NK-92 (cell line): ENCODE data around the gene NKG7.
"Not testable (repeated sequence)": the region's sequence is repeated elsewhere in the genome, so short reads cannot be mapped to it uniquely, and the experiment has no call there.

ENCODE experiments used
- DNase-seq: peaks from one replicate; lab custom pipeline; 2025; ENCODE audit not compliant: unreplicated experiment; lab: John Stamatoyannopoulos, UW

Gene NKG7

DNA sequence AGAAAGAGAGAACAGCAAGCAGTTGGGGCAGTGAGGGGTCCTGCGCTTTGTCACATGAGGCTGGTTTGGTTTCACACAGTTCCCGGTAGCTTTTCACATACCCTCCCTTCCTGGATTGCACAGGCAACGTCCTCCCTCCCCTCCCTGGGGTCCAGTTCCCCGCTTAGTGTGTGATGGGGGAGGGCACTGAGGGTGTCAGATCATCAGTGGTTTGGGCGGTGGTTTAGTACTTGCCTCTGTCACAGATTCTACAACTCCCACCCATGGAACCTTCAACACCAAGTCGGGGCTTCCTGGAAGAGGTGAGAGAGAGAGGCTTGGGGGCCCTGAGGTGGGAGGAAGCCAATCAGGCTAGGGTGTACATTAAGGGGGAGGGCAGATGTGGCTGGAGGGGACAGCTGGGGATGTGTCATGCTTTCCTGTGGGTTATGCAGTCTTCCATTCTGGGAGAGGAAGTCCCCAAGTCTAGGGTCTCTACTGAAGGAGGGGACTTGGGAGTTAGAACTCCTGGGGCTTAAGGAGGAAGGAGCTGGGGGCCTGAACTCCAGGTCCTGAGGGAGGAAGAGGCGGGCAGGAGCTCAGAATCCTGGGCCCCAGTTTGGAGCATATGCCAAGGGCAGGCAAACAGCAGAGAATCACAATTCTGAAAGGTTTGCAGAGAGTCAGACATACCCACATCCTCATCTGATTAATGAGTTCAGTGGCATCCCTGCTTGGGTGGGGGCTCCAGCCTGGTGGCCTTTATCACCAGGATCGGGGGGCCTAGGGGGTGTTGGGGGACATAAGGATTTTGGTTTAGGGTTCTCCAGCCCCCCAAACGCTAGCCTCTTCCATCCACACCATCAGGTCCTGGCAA, at the start of gene NKG7:
Gene NKG7, minus strand, starts transcription at position 6 of the 856 bp plus-strand sequence. CDS start 119 bp downstream, outside the sequence.
- no peak for DNase-seq

- DNase-seq: no peak
Observed at GRCh38 chr19:51422053-51422448, 49.6 kb upstream of the NKG7 start.

- DNase-seq: no peak
Observed at GRCh38 chr19:51421229-51422052, 49.0 kb upstream of the NKG7 start.

DNA sequence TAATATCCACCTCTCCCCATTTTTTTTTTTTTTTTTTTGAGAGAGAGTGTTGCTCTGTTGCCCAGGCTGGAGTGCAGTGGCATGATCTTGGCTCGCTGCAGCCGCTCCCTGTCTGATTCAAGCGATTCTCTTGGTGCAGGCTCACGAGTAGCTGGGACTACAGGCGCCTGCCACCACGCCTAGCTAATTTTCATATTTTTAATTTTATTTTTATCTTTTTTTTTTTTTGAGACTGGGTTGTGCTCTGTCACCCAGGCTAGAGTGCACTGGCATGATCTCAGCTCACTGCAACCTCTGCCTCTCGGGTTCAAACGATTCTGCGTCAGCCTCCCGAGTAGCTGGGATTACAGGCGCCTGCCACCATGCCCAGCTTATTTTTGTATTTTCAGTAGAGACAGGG, 48.1 kb upstream of the NKG7 start:
- not testable (repeated sequence) for DNase-seq

GRCh38 chr19:51418707-51419106, 46.3 kb upstream of the NKG7 start:
- no peak for DNase-seq

- no peak for DNase-seq
Observed at GRCh38 chr19:51417810-51418157, 45.3 kb upstream of the NKG7 start.

GRCh38 chr19:51417107-51417809, 44.8 kb upstream of the NKG7 start, which contains the start of gene SIGLEC10:
SIGLEC10 (minus strand) TSS chr19:51417642; CDS start chr19:51417581, 61 bp downstream.
- no peak for DNase-seq

DNA sequence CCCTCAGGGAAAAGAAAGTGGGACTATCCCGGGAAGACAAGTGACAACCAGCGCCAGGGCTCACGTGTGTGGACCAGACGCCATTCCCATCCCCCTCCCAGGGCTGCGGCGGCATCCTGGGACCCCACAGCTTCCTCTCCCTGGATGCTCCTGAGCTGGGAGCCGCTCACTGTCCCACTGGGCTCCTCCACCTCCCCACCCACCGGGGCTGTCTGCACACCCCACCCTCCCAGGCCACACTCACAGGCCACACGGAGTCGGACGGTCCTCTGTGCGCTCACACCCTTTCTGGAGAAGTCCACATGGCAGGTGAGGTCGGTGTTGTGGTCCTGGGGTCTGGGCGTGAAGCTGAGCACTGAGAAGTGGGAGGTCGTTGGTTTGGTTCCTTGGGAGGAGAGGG, 44.0 kb upstream of the NKG7 start:
- DNase-seq: not testable (repeated sequence)

DNA sequence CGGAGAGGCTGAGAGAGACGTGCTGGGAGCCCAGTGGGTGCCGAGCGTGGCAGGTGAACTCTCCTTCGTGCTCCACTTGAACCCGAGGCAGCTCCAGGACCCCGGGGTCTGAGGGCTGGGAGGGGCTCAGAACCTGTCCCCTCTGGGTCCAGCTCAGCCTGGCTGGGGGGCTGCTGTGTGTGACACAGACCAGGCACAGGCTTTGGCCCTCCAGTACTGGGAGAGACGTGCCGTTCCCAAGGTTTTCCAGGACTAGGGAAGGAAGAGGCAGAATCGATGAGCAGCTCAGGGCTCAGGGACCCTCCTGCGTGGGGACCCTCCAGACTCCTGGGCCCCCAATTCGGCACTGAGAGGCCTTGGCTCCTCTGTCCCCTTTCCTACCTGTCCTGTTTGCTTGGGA, 42.7 kb upstream of the NKG7 start:
- no peak for DNase-seq

DNA sequence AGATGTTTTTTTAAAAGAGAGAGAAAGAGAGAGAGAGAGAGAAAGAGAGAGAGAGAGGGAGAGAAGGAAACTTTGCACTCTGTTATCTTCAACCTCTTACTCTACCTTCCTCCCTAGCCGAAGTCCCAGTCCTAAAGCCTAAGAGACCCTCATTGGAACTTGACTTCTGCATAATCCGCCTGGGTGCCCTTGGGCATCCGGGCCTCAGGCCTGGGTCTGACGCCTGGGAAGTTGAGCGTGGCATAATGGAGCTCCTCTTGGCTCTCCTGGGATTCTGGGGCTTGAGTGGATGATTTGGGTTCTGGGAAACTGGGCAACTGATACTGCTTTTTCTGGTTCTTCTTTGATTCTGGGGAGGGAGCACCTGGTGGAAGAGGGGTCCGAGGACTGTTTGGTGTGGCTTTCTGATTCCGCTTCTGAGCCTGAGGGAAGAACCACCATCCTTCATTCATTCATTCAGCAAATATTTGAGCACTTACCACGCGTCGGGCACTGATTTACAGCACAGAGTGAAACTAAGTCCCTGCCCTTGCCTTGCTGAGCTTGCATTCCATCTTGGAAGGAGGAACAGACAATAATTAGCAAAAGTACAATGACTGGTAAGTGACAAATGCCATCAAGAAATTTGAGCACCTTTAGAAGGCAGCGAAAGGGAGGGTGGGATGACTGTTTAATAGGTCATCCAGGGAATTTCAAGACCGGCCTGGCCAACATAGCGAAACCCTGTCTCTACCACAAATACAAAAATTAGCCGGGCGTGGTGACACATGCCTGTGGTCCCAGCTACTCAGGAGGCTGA, 38.7 kb upstream of the NKG7 start:
- DNase-seq: no peak

GRCh38 chr19:51407511-51408131, 35.2 kb upstream of the NKG7 start:
- no peak for DNase-seq

GRCh38 chr19:51402117-51402516, 29.7 kb upstream of the NKG7 start:
- no peak for DNase-seq

DNA sequence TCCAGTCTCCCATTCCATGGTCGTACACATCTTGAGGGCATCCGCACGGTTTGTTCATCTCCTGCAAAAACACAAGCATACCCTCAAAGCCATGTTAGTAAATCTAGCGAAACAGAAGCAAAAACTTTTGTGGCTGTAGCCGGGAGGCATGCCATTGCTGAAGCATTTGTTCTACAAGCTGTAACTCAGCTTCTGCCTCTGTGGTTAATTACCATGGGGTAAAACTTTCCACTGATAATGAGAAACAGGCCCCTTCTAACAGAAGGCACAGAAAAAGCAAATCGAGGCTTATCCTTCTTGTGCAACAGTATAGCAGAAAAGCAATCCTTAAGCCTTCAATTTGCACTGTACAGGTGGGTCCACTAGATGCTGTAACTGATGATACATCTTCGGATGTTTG, 27.5 kb upstream of the NKG7 start:
- not testable (repeated sequence) for DNase-seq

- DNase-seq: no peak
Observed at GRCh38 chr19:51399231-51399630, 26.8 kb upstream of the NKG7 start.

- DNase-seq: no peak
Observed at GRCh38 chr19:51398096-51398704, 25.7 kb upstream of the NKG7 start.

DNA sequence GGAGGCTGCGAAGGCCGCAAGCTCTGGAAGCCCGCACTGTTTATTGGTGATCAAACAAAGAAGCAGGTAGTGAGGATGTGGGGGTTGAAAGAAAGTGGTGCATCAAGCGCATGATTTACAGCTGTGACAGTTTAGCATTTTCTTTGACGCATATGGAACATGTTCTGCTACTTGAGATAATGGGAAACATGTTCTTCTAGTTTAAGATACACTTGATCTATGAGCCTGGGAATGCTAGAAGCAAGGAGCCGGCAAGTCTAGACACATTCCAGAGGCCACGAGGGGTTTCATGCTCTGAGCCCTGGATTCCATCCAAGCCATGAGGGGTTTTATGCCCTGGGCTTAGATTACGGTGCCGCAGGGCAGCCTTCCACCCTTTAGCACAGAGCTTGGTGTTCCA, 25.0 kb upstream of the NKG7 start:
- DNase-seq: not testable (repeated sequence)

DNA sequence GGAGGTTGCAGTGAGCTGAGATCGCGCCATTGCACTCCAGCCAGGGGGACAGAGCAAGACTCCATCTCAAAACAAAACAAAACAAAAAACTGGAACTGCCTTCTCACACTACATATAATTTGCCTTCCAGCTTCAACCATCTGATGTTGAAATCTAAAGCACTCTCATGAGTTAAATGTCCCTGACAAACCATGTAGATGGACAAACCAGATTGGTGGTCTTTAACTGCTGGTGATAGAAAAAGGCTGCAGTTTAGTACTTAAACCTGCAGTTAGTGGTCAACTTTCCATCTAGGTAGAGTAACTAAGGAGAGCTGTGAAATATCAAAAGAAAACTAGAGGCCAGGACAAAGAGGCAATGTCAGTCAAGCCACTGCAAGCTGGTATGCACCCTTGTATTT, 23.7 kb upstream of the NKG7 start:
- no peak for DNase-seq

GRCh38 chr19:51394050-51394836, 21.8 kb upstream of the NKG7 start:
- DNase-seq: peak; percentile 72

DNA sequence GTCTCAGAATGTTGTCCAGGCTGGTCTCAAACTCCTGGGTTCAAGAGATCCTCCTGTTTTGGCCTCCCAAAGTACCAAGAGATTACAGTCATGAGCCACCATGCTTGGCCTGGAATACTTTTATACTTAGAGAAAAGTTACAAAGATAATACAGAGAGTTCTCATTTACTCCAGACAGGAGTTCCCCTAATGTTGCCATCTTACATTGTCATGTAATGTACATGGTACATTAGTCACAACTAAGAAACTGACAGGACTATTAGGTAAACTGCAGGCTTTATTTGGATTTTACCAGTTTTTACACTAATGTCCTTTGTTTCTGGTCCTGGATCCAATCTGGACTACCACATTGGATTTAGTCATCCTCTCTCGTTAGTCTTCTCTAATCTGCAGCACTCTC, 20.2 kb upstream of the NKG7 start:
- no peak for DNase-seq
